H1 (cell line): ENCODE results near the gene SOAT2. TPM values are rescaled to one million over a fixed set of nuclear protein-coding genes. Genes with fewer than 3 reads are reported as not detected.

ENCODE experiments used
- BCL11A ChIP-seq, 2 experiments: IDR thresholded peaks; one replicate each; pipeline ENCODE4 v1.6.1; 2011; ENCODE audit warnings: low read depth in 2 of 2, low read length in 2 of 2, mild to moderate bottlenecking in 2 of 2
- KDM5A ChIP-seq: fragments of 200-600 bp; IDR thresholded peaks from 2 replicates; pipeline ENCODE4 v1.7.1; 2012; ENCODE audit warnings: mild to moderate bottlenecking, low read length, inconsistent platforms, mixed read lengths
- NRF1 ChIP-seq: IDR thresholded peaks from 2 replicates; pipeline ENCODE4 v1.6.1; 2011; ENCODE audit warnings: mild to moderate bottlenecking, low read depth, low read length, improper control_type of control experiment
- SIX5 ChIP-seq: IDR thresholded peaks from 2 replicates; pipeline ENCODE4 v1.6.1; 2011; ENCODE audit warnings: mild to moderate bottlenecking, low read depth, low read length
- polyA plus RNA-seq, 7 experiments: library from polyadenylated mRNA; depleted of rRNA in 3 of 7; stranded (reverse) in 5 of 7; unstranded in 2 of 7; fragments of >200 nt in 5 of 7; fragments of 200-250 nt in 2 of 7; gene quantifications; 1 replicate in 5 of 7; 2 replicates in 1 of 7; 4 replicates in 1 of 7; pipeline versions ENCODE4 v1.2.1 to v1.2.3, GENCODE V29; 2011 to 2013; ENCODE audit warnings: missing spikeins in 2 of 7, mixed read lengths in 2 of 7
- total RNA-seq: library from RNA; stranded (reverse); fragmentation: NEBNext Ultra II Directional; extraction: Animal tissue kit (Norgen Biotek cat#: 25700); gene quantifications from 2 replicates; pipeline ENCODE4 v1.2.1, GENCODE V29; 2021

SOAT2 gene
- total and polyA plus RNA-seq, 2 of the 8 experiments (the other 6 are each of a cell fraction or from before 2014, with no cell fraction given) = 0.08 TPM; not detected in 1

GRCh38 chr12:53063708-53064612 is 39.3 kb upstream of the SOAT2 start (continued):
- TF ChIP-seq SIX5 (no peak), KDM5A (no peak), BCL11A (IDR thresholded peaks at IDR 0.05; ENCODE audit: low read depth in 2 of 2, low read length in 2 of 2) (no peak), NRF1 (no peak)
- TF ChIP-seq, all 59 proteins: peak for 0
